ENCODE measurements around the gene MOCS1.

Gene MOCS1

DNA sequence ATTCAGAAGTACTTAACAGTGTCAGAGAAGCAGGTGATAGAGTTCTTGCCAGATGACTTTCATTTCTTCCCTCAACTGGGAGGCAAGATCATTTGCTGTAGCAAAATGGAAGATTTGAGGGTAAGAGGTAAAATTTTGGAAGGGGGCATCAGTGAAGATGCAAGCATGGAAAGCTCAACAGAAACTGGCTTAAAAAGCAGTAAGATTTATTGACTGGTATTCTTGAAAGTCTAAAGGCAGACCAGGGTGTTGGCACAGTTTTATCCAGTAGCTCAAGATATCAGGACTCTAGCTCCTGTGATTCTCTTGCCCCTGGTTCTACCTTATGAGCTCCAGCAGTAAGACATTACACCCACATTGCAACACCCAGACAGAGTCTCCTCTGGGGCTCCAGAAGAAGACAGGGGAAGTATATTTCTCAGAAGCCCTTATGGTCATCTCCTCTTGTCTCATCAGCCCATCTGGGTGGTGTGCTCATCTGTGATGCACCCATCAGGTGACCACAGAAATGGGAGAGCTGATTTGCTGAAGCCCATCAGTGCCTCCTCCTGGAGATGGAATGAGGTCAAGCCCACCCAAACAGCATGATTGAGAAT is 16.0 kb upstream of the MOCS1 start:
- H3K4me3 ChIP-seq (ENCODE audit: low read depth, low read length), result no peak overlapping the region

DNA sequence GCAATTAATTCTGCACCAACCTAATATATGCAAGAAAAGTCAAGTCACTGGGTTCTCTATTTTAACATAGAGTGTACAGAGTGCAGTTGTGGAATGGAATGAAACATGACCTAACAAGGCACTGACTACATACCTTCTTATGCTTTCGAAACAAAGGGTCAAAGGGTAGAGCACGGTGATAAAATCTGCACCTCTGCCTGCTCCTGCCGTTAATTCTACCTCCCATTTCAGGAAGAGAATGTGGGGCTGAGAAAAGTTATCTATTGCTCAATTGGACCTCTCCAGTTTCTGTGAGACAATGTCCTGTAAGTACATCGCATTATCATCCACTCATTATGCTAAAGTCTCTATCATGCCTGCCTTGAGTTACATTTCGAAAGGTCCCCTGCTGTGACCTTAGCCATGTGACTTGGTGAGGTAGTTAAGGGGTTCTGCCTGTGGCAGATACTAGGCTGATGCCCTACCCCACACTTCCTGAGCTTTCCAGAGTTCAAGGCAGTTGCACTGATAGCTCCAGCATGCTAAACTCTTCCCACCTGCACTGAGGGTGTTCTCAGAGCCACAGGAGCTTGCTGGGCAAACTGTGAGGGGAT is 14.0 kb upstream of the MOCS1 start:
- TF ChIP-seq, protein P1, sequence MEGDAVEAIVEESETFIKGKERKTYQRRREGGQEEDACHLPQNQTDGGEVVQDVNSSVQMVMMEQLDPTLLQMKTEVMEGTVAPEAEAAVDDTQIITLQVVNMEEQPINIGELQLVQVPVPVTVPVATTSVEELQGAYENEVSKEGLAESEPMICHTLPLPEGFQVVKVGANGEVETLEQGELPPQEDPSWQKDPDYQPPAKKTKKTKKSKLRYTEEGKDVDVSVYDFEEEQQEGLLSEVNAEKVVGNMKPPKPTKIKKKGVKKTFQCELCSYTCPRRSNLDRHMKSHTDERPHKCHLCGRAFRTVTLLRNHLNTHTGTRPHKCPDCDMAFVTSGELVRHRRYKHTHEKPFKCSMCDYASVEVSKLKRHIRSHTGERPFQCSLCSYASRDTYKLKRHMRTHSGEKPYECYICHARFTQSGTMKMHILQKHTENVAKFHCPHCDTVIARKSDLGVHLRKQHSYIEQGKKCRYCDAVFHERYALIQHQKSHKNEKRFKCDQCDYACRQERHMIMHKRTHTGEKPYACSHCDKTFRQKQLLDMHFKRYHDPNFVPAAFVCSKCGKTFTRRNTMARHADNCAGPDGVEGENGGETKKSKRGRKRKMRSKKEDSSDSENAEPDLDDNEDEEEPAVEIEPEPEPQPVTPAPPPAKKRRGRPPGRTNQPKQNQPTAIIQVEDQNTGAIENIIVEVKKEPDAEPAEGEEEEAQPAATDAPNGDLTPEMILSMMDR (IDR thresholded peaks at IDR 0.05; ENCODE audit: insufficient read depth, low read depth, low read length, missing control alignments), result no peak
- no peak overlapping the region for H3K4me3 ChIP-seq (ENCODE audit: low read depth, low read length)
- no peak for DNase-seq (ENCODE audit: low read depth)

More for the DNA sequence above, 16.0 kb upstream of the MOCS1 start:
- TF ChIP-seq, protein P1 (IDR thresholded peaks at IDR 0.05; ENCODE audit: insufficient read depth, low read depth, low read length, missing control alignments), result no peak
- DNase-seq (ENCODE audit: low read depth), result no peak

GRCh38 chr6:39947611-39948068 is 13.4 kb upstream of the MOCS1 start:
- H3K4me3 ChIP-seq (ENCODE audit: low read depth, low read length), result no peak overlapping the region
- DNase-seq (ENCODE audit: low read depth), result no peak
- TF ChIP-seq, protein P1 (IDR thresholded peaks at IDR 0.05; ENCODE audit: insufficient read depth, low read depth, low read length, missing control alignments), result no peak

GRCh38 chr6:39945626-39946025 is 11.4 kb upstream of the MOCS1 start:
- TF ChIP-seq, protein P1 (IDR thresholded peaks at IDR 0.05; ENCODE audit: insufficient read depth, low read depth, low read length, missing control alignments), result no peak
- DNase-seq (ENCODE audit: low read depth), result no peak
- no peak overlapping the region for H3K4me3 ChIP-seq (ENCODE audit: low read depth, low read length)

- no peak overlapping the region for H3K4me3 ChIP-seq (ENCODE audit: low read depth, low read length)
- TF ChIP-seq, protein P1 (IDR thresholded peaks at IDR 0.05; ENCODE audit: insufficient read depth, low read depth, low read length, missing control alignments), result no peak
- no peak for DNase-seq (ENCODE audit: low read depth)
Measured at GRCh38 chr6:39942903-39943580, 8.8 kb upstream of the MOCS1 start.

DNA sequence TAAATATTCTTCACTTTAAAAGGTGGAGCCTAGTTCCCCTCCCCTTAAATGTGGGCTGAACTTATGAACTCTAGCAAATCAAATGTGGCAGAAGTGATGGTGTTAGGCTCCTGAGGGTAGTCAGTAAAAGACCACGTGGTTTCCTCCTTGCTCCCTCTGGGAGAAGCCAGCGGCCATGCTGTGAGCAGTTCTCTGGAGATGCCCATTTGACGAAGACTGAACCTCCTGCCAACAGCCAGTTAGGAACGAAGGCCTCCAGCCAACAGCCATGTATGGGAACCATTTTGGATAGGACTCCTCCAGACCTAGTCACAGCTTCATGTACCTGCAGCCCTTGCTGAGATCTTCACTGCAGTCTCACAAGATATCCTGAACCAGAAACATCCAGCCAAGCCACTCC is 7.6 kb upstream of the MOCS1 start:
- no peak for DNase-seq (ENCODE audit: low read depth)
- TF ChIP-seq, protein P1 (IDR thresholded peaks at IDR 0.05; ENCODE audit: insufficient read depth, low read depth, low read length, missing control alignments), result no peak

More for the DNA sequence above, 7.6 kb upstream of the MOCS1 start:
- H3K4me3 ChIP-seq (ENCODE audit: low read depth, low read length), result no peak overlapping the region
